Esophagus muscularis mucosa (tissue), 3 donors: ENCODE measurements around the gene ZNF280A.

Experiments used
- CTCF ChIP-seq, 3 experiments: fragments of 200-600 bp in 2 of 3; fragments of 450-650 bp in 1 of 3; sonication (generic) in 2 of 3; IDR thresholded peaks; one replicate each; pipeline ENCODE4 v1.5.1; 2017 to 2019; ENCODE audit warnings: antibody characterized with exemption in 3 of 3, mild to moderate bottlenecking in 2 of 3, moderate library complexity in 1 of 3
- POLR2A ChIP-seq: fragments of 450-650 bp; IDR thresholded peaks from one replicate; pipeline ENCODE4 v1.6.1; 2017; ENCODE audit warnings: antibody characterized with exemption, moderate library complexity, mild to moderate bottlenecking, low read depth
- POLR2AphosphoS5 ChIP-seq, 2 donors: sonication (generic); formaldehyde crosslinking; IDR thresholded peaks; one replicate each; pipeline ENCODE4 v1.6.1; 2017; ENCODE audit warnings: antibody characterized with exemption in 2 of 2

GRCh38 chr22:22519591-22519990 is 479 bp downstream of the ZNF280A start:
- no peak for TF ChIP-seq CTCF (IDR thresholded peaks at IDR 0.05)
- no peak for TF ChIP-seq POLR2A
- TF ChIP-seq POLR2AphosphoS5 (IDR thresholded peaks at IDR 0.05) = no peak
